GM12892 (cell line): Measurements from ENCODE around the gene PHACTR3.

ENCODE experiments used
- POLR2A ChIP-seq: IDR thresholded peaks from 2 replicates; pipeline ENCODE4 v1.6.1; 2011; ENCODE audit warnings: low read depth, low read length, control low read depth
- POLR2AphosphoS5 ChIP-seq: IDR thresholded peaks from 2 replicates; pipeline ENCODE4 v1.6.1; 2011; ENCODE audit warnings: low read depth, low read length, control low read depth

- TF ChIP-seq POLR2A (no peak), POLR2AphosphoS5 (no peak)
Measured at GRCh38 chr20:59566631-59567524, 37.5 kb upstream of the PHACTR3 start.
